ENCODE results near the gene SAFB2. TPM values are rescaled to one million over a fixed set of nuclear protein-coding genes. Genes with fewer than 3 reads are reported as not detected.

The SAFB2 gene
- total RNA-seq, 1 donor from 2014 or later: 53.3 TPM

- Histone ChIP-seq H4K20me1 (ENCODE audit: low read depth) (peaks cover 17% of the 10 kb centered on the region), H3K36me3 (no peaks in the 10 kb centered on the region), H3K4me1 (no peaks in the 10 kb centered on the region), H2AFZ (replicated peaks) (no peak overlapping the region), H3K79me2 (ENCODE audit: low read depth) (no peaks in the 10 kb centered on the region), H3K27me3 (no peaks in the 10 kb centered on the region), H3K9me3 (ENCODE audit: low read depth) (no peaks in the 10 kb centered on the region), H3K4me3 (no peak overlapping the region), H3F3A (ENCODE audit: low read depth) (peaks cover 3% of the 10 kb centered on the region), H3K27ac (no peak overlapping the region), H3K9ac (no peak overlapping the region), H3K4me2 (no peak overlapping the region)
- Mint-ChIP-seq H3K9me3 (no peaks in the 10 kb centered on the region), H3K4me3 (no peak overlapping the region), H3K4me1 (no peaks in the 10 kb centered on the region), H3K27ac (no peak overlapping the region), H3K36me3 (peaks cover 26% of the 10 kb centered on the region), H3K27me3 (ENCODE audit: insufficient read depth, low read depth) (peaks cover 7% of the 10 kb centered on the region)
- TF ChIP-seq CTCF (IDR thresholded peaks at IDR 0.05) (no peak), EZH2phosphoT487 (IDR thresholded peaks at IDR 0.05) (no peak), EZH2 (IDR thresholded peaks at IDR 0.05) (no peak)
- DNase-seq (ENCODE audit: low spot score): no peak
Observed at GRCh38 chr19:5664515-5664914, 41.9 kb upstream of the SAFB2 start.

- H3K27me3 ChIP-seq: no peaks in the 10 kb centered on the region
- H3K27ac Mint-ChIP-seq: no peak overlapping the region
- H3K4me1 Mint-ChIP-seq: no peaks in the 10 kb centered on the region
- peaks cover 26% of the 10 kb centered on the region for H3K36me3 Mint-ChIP-seq
- H3K27ac ChIP-seq: no peak overlapping the region
- no peaks in the 10 kb centered on the region for H3K9me3 Mint-ChIP-seq
- H3K4me2 ChIP-seq: no peak overlapping the region
- TF ChIP-seq EZH2phosphoT487 (IDR thresholded peaks at IDR 0.05) (no peak), CTCF (IDR thresholded peaks at IDR 0.05) (no peak), EZH2 (IDR thresholded peaks at IDR 0.05) (no peak)
- H3K27me3 Mint-ChIP-seq (ENCODE audit: insufficient read depth, low read depth): peaks cover 7% of the 10 kb centered on the region
- H3K36me3 ChIP-seq: no peaks in the 10 kb centered on the region
- no peak overlapping the region for H3K4me3 Mint-ChIP-seq
- no peak overlapping the region for H3K9ac ChIP-seq
- H3K4me3 ChIP-seq: no peak overlapping the region
- H3F3A ChIP-seq (ENCODE audit: low read depth): peaks cover 3% of the 10 kb centered on the region
- no peaks in the 10 kb centered on the region for H3K79me2 ChIP-seq (ENCODE audit: low read depth)
- no peaks in the 10 kb centered on the region for H3K9me3 ChIP-seq (ENCODE audit: low read depth)
- no peak for DNase-seq (ENCODE audit: low spot score)
- peaks cover 17% of the 10 kb centered on the region for H4K20me1 ChIP-seq (ENCODE audit: low read depth)
- H3K4me1 ChIP-seq: no peaks in the 10 kb centered on the region
- no peak overlapping the region for H2AFZ ChIP-seq (replicated peaks)
Observed at GRCh38 chr19:5663904-5664303, 41.3 kb upstream of the SAFB2 start.

GRCh38 chr19:5661483-5661882, 38.9 kb upstream of the SAFB2 start:
- H3K4me1 ChIP-seq: no peaks in the 10 kb centered on the region
- no peak for DNase-seq (ENCODE audit: low spot score)
- Mint-ChIP-seq H3K36me3 (peaks cover 30% of the 10 kb centered on the region), H3K27me3 (ENCODE audit: insufficient read depth, low read depth) (peaks cover 5% of the 10 kb centered on the region), H3K9me3 (no peaks in the 10 kb centered on the region), H3K27ac (no peak overlapping the region), H3K4me1 (no peaks in the 10 kb centered on the region), H3K4me3 (no peak overlapping the region)
- peaks cover 14% of the 10 kb centered on the region for H4K20me1 ChIP-seq (ENCODE audit: low read depth)
- H3K4me2 ChIP-seq: no peak overlapping the region
- peaks cover 3% of the 10 kb centered on the region for H3F3A ChIP-seq (ENCODE audit: low read depth)
- H3K79me2 ChIP-seq (ENCODE audit: low read depth): no peaks in the 10 kb centered on the region
- no peaks in the 10 kb centered on the region for H3K27me3 ChIP-seq
- no peak overlapping the region for H2AFZ ChIP-seq (replicated peaks)
- no peak overlapping the region for H3K9ac ChIP-seq
- no peak overlapping the region for H3K27ac ChIP-seq
- H3K9me3 ChIP-seq (ENCODE audit: low read depth): no peaks in the 10 kb centered on the region
- H3K4me3 ChIP-seq: no peak overlapping the region
- H3K36me3 ChIP-seq: no peaks in the 10 kb centered on the region
- no peak for TF ChIP-seq EZH2 (IDR thresholded peaks at IDR 0.05)
- no peak for TF ChIP-seq CTCF (IDR thresholded peaks at IDR 0.05)
- no peak for TF ChIP-seq EZH2phosphoT487 (IDR thresholded peaks at IDR 0.05)
